HG03558 (cell line): ENCODE data around the gene HOXD3.

ENCODE experiments used
- ATAC-seq: cut with Tn5 transposase; IDR thresholded peaks from one replicate; pipeline ENCODE4 v1.9.1; 2021; ENCODE audit warnings: moderate number of reproducible peaks; ENCODE audit not compliant: unreplicated experiment; ENCODE audit errors: extremely low read depth

HOXD3 gene

DNA sequence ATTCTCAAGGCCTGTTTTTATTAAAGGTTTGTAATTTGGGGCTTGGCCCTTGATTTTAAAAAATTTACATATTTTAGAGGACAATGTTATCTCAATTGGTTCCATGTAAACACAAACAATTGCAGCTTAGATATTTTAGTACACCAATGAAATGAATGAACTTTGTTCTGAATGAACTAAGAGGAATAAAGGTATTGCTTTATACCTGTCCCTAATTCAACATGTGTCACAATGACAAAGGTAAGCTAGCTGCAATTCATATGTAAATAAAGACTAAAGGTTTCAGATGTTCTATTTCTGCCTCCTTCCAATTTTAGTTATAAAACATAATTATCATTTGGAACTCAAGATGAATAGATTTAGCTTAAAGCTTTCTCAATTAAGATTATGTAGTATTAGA lies 42.8 kb downstream of the HOXD3 start:
- no peak for ATAC-seq

DNA sequence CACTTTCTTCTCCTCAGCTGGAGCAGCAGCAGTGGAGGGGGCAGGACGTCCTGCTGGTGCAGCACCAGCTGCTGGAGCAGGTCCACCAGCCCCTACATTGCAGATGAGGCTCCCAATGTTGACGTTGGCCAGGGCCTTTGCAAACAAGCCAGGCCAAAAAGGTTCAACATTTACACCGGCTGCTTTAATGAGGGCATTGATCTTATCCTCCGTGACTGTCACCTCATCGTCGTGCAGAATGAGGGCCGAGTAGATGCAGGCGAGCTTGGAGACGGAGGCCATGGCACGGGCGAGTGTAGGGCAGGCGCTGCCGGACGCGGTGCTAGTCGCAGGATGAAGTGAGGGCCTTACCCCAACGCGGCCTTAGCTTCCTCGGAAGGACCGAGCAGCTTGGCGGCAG lies 43.9 kb downstream of the HOXD3 start:
- ATAC-seq, result no peak

DNA sequence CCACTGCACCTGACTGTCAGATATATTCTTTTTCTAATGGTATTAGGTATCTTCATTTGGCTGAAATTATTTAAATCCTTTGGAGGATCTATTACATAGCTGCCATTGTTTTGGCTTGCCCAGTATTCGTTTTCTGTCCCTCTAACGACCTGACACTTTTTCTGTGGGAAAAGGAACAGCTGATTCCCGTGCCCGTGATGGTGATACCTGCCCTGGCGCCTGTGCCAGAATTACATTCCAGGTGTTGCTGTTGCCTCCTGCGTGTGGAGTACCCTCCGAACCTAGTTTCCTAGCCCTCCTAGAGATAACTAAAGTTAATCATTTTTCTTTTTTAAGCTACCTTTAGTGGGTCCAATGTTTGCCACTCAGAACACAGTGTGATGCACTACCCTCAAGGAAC lies 45.4 kb downstream of the HOXD3 start:
- ATAC-seq, result no peak

DNA sequence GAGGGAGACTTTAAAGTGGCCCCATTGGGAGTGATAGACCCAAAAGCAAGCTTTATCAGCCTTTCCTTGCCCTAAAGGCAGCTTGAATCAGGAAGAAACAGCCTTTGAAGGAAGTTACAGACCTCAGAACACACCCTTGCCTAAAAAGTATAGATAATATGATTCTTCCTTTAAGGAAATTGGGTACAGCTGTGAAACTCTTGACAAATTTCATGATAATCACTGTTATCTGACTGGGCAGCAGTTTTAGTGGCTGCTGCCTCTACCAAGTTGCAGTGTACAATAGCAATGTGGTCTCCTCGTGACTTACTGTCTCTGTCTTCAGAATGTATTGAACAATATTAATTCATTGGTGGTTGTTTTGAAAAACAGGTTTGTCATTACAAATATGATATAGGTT lies 48.0 kb downstream of the HOXD3 start:
- no peak for ATAC-seq

DNA sequence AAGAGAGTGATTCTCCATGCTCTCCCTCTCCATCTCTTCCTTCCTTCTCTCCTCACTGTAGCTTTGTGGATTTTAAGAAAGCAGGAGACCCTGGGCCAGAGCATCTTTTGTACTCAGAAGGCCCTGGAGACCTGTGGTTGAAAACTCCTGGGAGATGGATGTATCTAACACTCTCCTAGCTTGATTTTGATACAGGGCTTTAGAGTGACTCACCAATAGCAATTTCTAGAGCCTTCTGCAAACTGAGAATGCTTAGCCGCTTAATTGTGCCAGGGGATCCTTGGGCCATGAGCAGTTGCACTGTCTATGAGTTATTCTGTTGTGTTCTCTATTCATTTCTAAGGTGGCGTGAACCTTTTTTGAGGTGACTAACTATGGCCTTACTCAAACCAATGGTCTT lies 49.0 kb downstream of the HOXD3 start:
- ATAC-seq, result no peak

DNA sequence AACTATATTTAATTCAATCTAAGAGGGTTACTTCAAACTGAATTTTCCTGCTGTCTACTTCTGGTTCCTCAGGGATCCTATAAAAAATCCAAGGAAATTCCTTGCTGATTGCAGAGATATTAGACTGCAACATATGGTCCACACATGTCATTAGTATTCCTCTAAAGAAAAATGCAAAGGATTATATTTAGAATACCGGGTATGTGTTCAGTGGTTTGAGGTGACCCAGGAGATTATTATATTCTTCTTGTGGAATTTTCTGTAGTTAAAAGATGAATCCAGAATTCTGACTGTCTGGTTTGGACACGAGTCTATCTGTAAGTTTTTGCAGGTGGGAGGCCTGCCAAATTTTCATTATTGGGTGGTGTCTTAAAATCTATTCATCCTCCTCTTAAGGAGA lies 49.6 kb downstream of the HOXD3 start:
- ATAC-seq, result no peak

DNA sequence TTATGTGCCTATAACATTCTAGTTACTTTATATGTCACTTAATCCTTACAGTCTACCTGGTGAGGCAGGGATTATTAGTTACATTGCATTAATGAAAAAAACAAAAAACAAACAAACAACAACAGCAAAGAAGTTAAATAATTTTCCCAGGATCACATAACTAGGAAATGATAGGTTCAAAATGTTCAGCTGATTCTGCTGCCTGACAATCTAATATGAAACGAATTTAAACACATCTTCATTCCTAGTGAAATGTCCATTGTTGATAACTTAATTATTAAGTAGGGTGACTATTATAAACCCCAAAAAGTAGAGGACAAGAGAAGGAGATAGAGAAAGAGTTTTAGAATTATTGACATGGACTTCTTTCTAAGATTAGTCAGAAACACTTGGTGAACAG lies 54.0 kb downstream of the HOXD3 start:
- ATAC-seq, result no peak

DNA sequence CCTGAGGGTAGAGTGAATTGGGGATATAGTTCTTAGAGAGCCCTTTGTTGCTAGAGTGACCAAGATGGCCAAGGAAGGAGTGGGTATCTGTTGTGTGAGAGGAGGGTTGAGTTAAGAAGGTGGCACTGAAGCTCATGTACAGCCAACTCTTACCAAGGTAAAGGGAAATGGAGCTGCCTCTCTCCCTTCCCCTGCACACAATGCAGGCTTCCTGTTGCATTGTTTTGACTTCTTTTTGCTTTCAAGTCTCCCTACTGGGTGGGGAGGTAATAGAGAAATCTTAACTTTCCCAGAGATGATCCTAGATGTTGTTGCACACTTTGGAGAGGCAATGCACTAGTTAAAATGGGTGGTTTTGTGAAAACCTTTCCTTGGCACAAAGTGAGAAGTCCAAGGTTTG lies 55.2 kb downstream of the HOXD3 start:
- ATAC-seq, result no peak

DNA sequence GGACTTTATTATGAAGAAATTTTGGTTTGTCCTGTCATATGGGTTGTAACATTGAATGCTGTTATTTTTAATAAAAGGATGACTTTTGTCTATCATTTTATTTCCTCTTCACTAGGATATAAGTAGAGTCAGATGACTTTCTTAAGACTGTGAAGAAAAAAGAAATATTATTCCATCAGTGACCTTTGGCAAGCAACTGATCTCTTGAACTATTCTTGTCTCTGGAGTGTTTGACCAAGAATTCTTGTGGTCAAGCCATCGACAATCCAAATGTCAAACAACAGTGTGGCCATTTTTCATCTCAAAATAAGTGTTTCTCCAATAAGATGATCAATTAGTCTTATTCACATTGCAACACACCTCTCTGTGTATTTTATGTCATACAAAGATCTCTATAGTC lies 56.3 kb downstream of the HOXD3 start:
- no peak for ATAC-seq
